Kidney tubule cell (primary cell): Measurements from ENCODE around the gene WDR18.
A peak's percentile ranks its signal among the peaks of the same experiment; 100 is the strongest.

Experiments used
- DNase-seq: peaks from one replicate; pipeline ENCODE4 v3.0.0-alpha.2; 2018; ENCODE audit warnings: low spot score

Gene WDR18

GRCh38 chr19:1008268-1009040 is 24.3 kb downstream of the WDR18 start:
- DNase-seq = no peak

- DNase-seq = no peak
Measured at GRCh38 chr19:1009041-1009980, 25.2 kb downstream of the WDR18 start.

GRCh38 chr19:1009981-1010538 is 25.9 kb downstream of the WDR18 start:
- DNase-seq = no peak

- no peak for DNase-seq
Measured at GRCh38 chr19:1010586-1011510, 26.7 kb downstream of the WDR18 start.

- DNase-seq = no peak
Measured at GRCh38 chr19:1011831-1012333, 27.7 kb downstream of the WDR18 start.

- no peak for DNase-seq
Measured at GRCh38 chr19:1012334-1012733, 28.2 kb downstream of the WDR18 start.

GRCh38 chr19:1013218-1013617 is 29.1 kb downstream of the WDR18 start:
- no peak for DNase-seq

- DNase-seq = no peak
Measured at GRCh38 chr19:1014161-1015060, 30.3 kb downstream of the WDR18 start.

- no peak for DNase-seq
Measured at GRCh38 chr19:1015061-1015781, 31.1 kb downstream of the WDR18 start.

GRCh38 chr19:1015782-1016646 is 31.9 kb downstream of the WDR18 start:
- no peak for DNase-seq

GRCh38 chr19:1016647-1017114 is 32.5 kb downstream of the WDR18 start:
- DNase-seq = peak; percentile 86

- peak; percentile 55 for DNase-seq
Measured at GRCh38 chr19:1017115-1017905, 33.2 kb downstream of the WDR18 start.

- DNase-seq = no peak
Measured at GRCh38 chr19:1017906-1018305, 33.8 kb downstream of the WDR18 start.

- no peak for DNase-seq
Measured at GRCh38 chr19:1018393-1018792, 34.2 kb downstream of the WDR18 start.

- DNase-seq = no peak
Measured at GRCh38 chr19:1018932-1019615, 34.9 kb downstream of the WDR18 start.

- no peak for DNase-seq
Measured at GRCh38 chr19:1019616-1019961, 35.4 kb downstream of the WDR18 start.
